IPS-18a (cell line): ENCODE data around the gene MGLL.

Experiments
- H3K27ac ChIP-seq: one replicate; pipeline ENCODE4 v1.5.1; 2013; ENCODE audit warnings: low read length
- H3K27me3 ChIP-seq: one replicate; pipeline ENCODE4 v1.6.1; 2013; ENCODE audit warnings: mild to moderate bottlenecking, low read length; ENCODE audit not compliant: control insufficient read depth, insufficient read depth
- H3K36me3 ChIP-seq: one replicate; pipeline ENCODE4 v1.6.1; 2013; ENCODE audit warnings: low read depth, low read length; ENCODE audit not compliant: control insufficient read depth
- H3K4me1 ChIP-seq: one replicate; pipeline ENCODE4 v1.6.1; 2013; ENCODE audit warnings: low read depth, low read length; ENCODE audit not compliant: control insufficient read depth
- H3K4me3 ChIP-seq: one replicate; pipeline ENCODE4 v1.5.1; 2013; ENCODE audit warnings: low read length
- H3K9ac ChIP-seq: one replicate; pipeline ENCODE4 v1.6.1; 2013; ENCODE audit warnings: mild to moderate bottlenecking, low read length, moderate library complexity
- H3K9me3 ChIP-seq: one replicate; pipeline ENCODE4 v1.6.1; 2013; ENCODE audit warnings: low read depth, low read length; ENCODE audit not compliant: control insufficient read depth

Gene MGLL

DNA sequence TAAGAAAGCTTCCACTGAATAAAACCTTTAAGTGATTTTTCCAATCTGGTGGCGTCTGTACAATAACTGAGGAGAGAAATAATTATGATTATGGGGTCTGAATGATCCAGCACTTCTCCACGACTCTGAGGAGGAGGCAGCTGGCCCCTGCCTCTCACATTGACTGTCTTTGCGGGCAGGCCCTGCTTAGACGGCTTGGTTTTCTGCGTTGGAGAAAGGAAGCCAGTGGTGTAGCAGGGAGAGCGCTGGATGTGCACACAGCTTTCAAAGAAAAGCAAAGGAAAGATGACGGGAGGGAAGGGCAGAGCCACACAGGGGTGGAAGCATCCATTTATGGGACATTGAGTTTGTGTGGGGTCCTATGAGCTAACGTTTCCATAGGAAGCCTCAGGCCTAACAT, 62.5 kb downstream of the MGLL start:
- Histone ChIP-seq H3K27me3 (no peaks in the 10 kb centered on the region), H3K4me3 (no peak overlapping the region), H3K36me3 (no peaks in the 10 kb centered on the region), H3K9me3 (no peaks in the 10 kb centered on the region), H3K4me1 (peaks cover 5% of the 10 kb centered on the region), H3K27ac (no peak overlapping the region), H3K9ac (no peak overlapping the region)

DNA sequence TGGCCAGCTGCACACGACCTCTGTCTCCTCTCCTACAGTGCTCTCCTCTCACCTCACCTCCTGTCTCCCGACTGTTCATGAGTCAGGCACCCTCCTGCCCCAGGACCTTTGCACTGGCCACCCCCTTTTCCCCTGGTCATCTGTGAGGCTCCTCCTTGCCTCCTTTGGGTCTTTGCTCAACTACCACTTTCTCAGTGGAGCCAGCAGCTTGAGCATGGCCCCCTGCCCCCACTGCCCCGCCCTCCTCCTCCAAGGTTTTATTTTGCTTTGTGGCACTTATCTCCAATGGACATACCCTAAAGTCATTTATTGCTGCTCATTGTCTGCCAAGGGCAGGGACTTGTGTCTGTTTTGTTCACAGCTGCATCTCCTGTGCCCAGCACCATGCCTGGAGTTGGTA, 64.3 kb downstream of the MGLL start:
- Histone ChIP-seq H3K9ac (no peak overlapping the region), H3K4me3 (no peak overlapping the region), H3K4me1 (peaks cover 5% of the 10 kb centered on the region), H3K27ac (no peak overlapping the region), H3K9me3 (no peaks in the 10 kb centered on the region), H3K27me3 (no peaks in the 10 kb centered on the region), H3K36me3 (no peaks in the 10 kb centered on the region)

DNA sequence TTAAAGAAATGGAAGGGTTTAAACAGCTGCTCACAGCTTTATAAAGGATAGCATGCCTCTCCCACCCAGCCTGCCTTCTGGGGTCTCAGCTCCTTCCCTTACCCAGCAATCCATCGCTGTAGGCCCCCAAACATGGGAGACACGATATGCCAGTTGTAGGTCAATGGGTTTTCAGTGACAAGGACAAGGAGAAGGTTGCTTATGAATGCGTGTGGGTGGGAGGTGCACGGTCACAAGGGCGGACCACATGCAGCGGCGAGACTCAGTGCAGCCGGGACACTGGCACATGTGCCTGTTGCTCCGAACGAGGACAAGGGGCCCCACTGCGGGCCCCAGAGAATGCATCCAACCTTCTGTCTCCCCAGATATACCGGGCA, 67.0 kb downstream of the MGLL start:
- no peak overlapping the region for H3K9ac ChIP-seq
- no peaks in the 10 kb centered on the region for H3K27me3 ChIP-seq
- no peak overlapping the region for H3K27ac ChIP-seq
- H3K9me3 ChIP-seq = no peaks in the 10 kb centered on the region
- no peaks in the 10 kb centered on the region for H3K36me3 ChIP-seq
- no peak overlapping the region for H3K4me3 ChIP-seq
- H3K4me1 ChIP-seq = no peaks in the 10 kb centered on the region

DNA sequence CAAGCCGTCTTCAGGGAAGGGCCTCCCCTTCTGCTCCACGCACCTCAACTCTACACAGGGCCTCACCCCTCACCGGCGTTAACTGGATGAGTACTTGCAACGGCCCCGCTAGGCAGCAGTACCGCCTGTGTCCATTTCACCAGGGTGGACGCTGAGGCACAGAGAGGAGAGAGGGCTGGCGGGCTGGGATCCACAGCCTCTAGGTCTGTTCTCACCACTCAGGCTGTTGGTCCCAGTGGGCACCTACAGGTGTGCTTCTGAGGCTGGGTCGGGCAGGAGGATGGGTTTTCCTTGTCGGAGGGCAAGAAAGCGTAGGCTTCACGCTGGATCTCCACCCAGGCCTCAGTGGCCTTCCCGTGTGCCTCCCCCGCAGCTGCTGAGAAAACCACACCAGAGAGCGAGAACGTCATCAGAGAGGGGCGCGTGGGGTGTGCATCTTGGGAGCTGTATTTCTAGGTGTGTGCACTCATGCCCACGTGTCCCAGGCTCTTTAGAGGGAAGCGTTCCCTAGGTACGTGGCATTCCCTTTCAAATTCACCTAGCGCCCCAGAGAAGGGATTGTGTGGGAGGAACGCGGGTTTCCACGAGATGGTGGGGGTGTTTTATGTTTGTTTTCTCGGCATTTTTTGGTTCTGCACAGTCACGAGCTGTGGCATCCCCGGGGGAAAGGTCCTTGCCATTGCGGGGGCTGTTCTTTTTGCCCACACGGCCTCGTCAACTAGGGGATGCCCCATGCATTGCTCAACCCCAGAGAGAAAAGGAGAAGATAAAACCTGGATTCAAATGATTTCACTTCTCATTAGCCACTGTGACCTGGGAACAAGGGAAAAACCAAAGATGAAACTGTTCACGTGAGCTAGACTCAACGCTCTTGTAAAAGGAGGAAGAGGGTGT, 67.7 kb downstream of the MGLL start:
- Histone ChIP-seq H3K9me3 (no peaks in the 10 kb centered on the region), H3K36me3 (no peaks in the 10 kb centered on the region), H3K4me3 (no peak overlapping the region), H3K27me3 (no peaks in the 10 kb centered on the region), H3K27ac (no peak overlapping the region), H3K4me1 (no peaks in the 10 kb centered on the region), H3K9ac (no peak overlapping the region)

DNA sequence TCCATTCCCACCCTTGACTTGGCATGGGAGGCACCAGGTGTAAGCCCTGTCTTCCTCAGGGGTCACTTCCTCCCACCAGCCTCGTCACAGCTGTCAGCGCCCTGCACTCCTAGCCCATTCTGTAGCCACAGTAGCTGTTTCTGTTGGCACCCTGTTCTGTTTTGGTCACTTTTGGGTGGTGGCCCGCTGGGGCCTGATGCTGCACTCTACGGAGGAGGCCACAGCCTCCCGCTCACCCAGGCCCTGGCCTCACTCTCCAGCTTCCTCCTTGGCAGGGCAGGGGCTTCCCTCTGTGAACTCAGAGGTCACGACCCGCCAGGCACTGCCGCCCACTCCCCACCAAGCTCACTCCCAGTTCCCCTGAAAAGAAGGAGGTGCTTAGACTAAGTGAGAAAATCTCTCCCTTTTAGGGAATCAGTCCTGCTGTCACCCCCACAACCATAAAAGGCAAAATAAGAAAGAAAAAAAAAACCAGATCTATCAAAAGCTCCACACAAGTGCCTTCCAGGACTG, 68.4 kb downstream of the MGLL start:
- H3K4me1 ChIP-seq = no peaks in the 10 kb centered on the region
- H3K9me3 ChIP-seq = no peaks in the 10 kb centered on the region
- no peak overlapping the region for H3K9ac ChIP-seq
- no peaks in the 10 kb centered on the region for H3K36me3 ChIP-seq
- no peak overlapping the region for H3K27ac ChIP-seq
- no peak overlapping the region for H3K4me3 ChIP-seq
- H3K27me3 ChIP-seq = no peaks in the 10 kb centered on the region

DNA sequence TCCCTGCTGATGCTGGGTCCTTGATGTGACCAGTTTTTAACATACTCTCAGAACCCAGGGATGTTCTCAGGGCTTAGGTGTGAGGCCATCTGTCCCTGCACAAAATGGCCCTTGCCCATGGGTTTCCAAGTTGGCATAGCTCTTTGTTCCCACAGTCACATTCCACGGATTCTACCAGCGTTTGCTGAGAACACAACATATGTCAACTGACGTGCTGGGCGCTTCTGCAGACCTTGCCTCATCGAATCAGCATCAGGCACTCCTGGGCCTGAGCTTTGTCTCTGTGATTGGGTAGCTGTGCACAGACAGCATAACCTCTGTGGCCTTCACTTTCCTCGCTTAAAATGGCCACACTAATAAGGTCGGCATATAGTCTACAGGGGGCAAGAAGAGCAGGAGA, 69.0 kb downstream of the MGLL start:
- no peak overlapping the region for H3K4me3 ChIP-seq
- H3K9ac ChIP-seq = no peak overlapping the region
- no peaks in the 10 kb centered on the region for H3K27me3 ChIP-seq
- no peaks in the 10 kb centered on the region for H3K36me3 ChIP-seq
- H3K27ac ChIP-seq = no peak overlapping the region
- no peaks in the 10 kb centered on the region for H3K9me3 ChIP-seq
- H3K4me1 ChIP-seq = no peaks in the 10 kb centered on the region

DNA sequence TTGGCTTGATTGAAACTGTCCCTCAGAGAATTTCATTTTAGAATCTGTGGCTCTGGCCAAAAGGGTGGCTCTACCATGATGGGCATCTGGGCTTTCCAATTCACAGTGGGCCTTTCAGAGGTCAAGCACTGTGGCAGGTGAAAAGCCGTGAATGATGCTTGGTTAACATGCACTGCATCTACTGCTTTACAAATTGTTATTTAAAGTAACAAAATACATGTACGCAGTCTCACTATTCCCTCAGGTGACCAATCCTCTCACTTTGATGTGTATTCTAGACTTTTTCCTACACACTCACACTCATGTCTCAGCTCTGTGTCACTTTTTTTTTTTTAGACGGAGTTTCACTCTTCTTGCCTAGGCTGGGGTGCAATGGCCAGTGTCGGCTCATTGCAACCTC, 70.5 kb downstream of the MGLL start:
- H3K4me1 ChIP-seq = no peaks in the 10 kb centered on the region

DNA sequence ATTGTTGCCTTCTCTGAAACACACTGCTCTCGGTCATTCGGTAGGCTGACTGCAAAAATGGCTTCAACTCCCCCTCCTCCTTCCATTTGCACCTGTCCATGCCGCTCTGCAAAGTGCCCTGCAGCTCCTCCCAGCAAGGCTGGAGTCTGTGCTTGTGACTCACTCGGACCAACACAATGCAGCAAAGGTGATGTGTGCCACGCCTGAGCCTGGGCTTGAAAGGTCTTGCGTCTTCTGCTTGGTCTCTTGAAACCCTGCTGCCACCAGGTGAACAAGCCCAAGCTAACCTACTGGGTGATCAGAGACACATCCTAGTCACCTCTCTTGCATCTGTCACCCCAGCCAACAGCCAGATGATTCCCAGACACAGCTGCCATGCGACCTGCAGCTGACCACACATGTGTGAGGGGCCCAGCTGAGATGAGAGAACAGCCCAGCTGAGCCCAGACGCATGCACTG, 71.1 kb downstream of the MGLL start:
- Histone ChIP-seq H3K36me3 (no peaks in the 10 kb centered on the region), H3K9me3 (no peaks in the 10 kb centered on the region), H3K9ac (no peak overlapping the region), H3K27ac (no peak overlapping the region), H3K4me1 (no peaks in the 10 kb centered on the region), H3K4me3 (no peak overlapping the region), H3K27me3 (no peaks in the 10 kb centered on the region)

More for the DNA sequence above, 70.5 kb downstream of the MGLL start:
- H3K36me3 ChIP-seq = no peaks in the 10 kb centered on the region
- H3K4me3 ChIP-seq = no peak overlapping the region
- H3K27ac ChIP-seq = no peak overlapping the region
- H3K9me3 ChIP-seq = no peaks in the 10 kb centered on the region
- H3K27me3 ChIP-seq = no peaks in the 10 kb centered on the region
- no peak overlapping the region for H3K9ac ChIP-seq

DNA sequence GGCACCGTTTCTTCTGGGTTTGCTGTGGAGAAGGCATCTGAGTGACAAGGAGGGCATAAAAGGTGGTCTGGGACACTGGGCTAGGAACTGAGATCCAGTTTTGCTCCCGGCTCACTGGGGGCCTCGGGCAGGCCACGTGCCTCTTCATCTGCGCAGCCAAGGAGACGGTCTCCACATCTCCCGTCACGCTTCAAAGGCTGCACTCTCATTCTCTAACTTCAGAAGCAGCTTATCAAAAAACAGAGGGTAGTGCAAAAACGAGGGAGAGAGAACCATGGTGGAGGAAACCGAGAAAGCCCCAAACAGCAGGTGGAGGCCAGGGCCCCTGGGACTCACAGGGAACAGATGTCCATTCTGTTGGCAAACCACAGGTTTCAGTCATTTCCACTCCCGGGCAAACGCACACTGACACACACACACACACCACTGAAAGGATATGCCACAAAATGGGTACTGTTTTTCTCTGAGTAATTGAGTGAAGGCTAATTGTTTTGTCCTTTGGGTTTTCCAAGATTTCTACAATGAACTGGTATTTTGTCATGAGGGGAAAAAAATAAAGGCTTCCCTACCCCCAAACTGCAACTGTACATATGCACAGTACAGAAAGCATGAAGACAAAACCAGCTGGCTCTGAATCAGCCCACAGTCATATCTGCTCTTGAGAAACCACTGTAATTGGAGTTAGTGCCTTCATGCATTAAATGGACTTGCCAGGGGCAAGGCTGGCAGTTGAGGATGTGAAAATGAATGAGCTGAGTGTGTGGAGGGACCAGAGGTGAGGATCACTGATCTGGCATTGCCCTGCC, 71.9 kb downstream of the MGLL start:
- H3K4me3 ChIP-seq = no peak overlapping the region
- no peak overlapping the region for H3K27ac ChIP-seq
- H3K4me1 ChIP-seq = no peaks in the 10 kb centered on the region
- no peaks in the 10 kb centered on the region for H3K27me3 ChIP-seq
- no peaks in the 10 kb centered on the region for H3K9me3 ChIP-seq
- H3K9ac ChIP-seq = no peak overlapping the region
- H3K36me3 ChIP-seq = no peaks in the 10 kb centered on the region

DNA sequence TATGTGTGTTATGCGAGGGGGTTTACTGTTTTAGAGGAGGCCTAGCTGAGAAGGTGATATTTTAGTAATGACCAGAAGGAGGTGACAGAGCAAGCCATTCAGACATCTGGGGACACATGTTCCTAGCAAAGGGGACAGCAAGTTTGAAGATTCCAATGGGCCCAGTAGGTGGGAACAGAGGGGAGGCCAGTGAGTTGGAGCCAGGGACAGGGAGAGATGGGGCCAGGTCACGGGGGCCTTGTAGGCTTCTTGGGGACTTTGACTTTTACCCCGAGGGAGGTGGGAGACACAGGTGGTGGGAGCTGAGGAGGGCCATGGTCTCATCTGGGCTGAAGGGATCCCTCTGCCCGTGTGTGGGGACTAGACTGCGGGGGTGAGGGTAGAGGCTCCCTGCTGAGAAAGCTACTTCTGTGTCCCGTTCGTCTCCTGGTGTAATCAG, 72.5 kb downstream of the MGLL start:
- Histone ChIP-seq H3K9ac (no peak overlapping the region), H3K9me3 (no peaks in the 10 kb centered on the region), H3K27me3 (no peaks in the 10 kb centered on the region), H3K4me3 (no peak overlapping the region), H3K27ac (no peak overlapping the region), H3K36me3 (no peaks in the 10 kb centered on the region), H3K4me1 (no peaks in the 10 kb centered on the region)

DNA sequence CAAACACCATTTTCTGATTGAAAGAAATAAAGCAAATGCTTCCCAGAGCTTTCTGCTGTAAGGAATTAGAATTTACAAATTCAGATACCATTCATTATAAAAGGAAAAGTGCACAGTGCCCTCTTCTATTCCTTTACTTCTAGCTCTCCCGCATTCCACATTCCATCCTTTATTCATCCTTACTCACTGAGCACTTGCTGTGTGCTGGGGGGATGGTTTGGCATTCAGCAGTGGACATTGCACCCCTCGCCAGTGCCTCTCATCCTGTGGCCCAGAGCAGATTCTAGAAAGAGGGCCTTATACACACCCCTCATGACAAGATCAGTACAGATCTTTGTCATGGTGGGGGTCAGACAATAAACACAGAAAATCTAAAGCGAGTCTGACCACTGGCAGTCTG, 73.0 kb downstream of the MGLL start:
- H3K36me3 ChIP-seq = no peaks in the 10 kb centered on the region
- H3K27ac ChIP-seq = no peak overlapping the region
- no peaks in the 10 kb centered on the region for H3K27me3 ChIP-seq
- H3K4me3 ChIP-seq = no peak overlapping the region
- H3K9ac ChIP-seq = no peak overlapping the region
- H3K4me1 ChIP-seq = no peaks in the 10 kb centered on the region
- H3K9me3 ChIP-seq = no peaks in the 10 kb centered on the region
